ENCODE data around the gene CLDN6. TPM values are rescaled to one million over a fixed set of nuclear protein-coding genes. Genes with fewer than 3 reads are reported as not detected.
"Not testable (repeated sequence)": the region's sequence is repeated elsewhere in the genome, so short reads cannot be mapped to it uniquely, and the experiment has no call there.

The CLDN6 gene
- total RNA-seq, 1 donor from 2014 or later, result not detected

- intact Hi-C loops (cut with DNase I), result no loop called here
- Histone ChIP-seq H3K27me3 (ENCODE audit: low read depth) (no peaks in the 10 kb centered on the region), H3K4me3 (peak overlapping the region; percentile 91), H3K9me3 (no peaks in the 10 kb centered on the region), H3K4me1 (peaks cover 30% of the 10 kb centered on the region), H3K27ac (no peak overlapping the region), H3K36me3 (no peaks in the 10 kb centered on the region)
- no peak for TF ChIP-seq CTCF (IDR thresholded peaks at IDR 0.05)
- DNase-seq (no peak), ATAC-seq (no peak)
Observed at GRCh38 chr16:3057181-3058138, 39.5 kb upstream of the CLDN6 start.

DNA sequence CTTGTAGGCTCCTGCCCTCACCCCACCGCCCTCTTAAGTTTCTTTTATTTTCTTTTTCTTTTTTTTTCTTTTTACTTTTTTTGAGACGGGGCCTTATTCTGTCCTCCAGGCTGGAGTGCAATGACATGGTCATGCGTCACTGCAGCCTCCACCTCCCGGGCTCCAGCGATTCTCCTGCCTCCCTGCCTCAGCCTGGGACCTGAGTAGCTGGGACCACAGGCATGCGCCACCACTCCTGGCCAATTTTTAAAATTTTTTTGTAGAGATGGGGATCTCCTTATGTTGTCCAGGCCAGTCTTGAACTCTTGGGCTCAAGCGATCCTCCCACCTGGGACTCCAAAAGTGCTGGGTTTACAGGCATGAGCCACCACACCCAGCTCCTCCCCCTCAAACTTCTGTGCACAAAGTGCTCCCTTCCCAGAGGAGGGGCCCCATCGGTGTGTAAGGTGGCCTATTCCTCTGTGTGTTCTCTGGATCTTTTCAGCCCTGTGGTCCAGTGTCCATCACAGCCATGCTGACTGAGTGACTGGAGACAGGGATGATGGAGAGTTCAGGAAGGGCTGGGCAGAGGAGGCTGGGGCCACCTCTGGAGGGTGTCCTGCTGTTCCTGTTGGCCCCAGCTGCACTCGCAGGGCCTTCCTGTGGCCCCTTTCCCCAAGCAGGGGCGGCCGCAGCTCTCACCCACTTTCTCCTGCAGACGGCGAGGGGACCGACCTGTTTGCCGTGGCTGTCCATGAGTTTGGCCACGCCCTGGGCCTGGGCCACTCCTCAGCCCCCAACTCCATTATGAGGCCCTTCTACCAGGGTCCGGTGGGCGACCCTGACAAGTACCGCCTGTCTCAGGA lies 38.6 kb upstream of the CLDN6 start:
- H3K27ac ChIP-seq, result no peak overlapping the region
- TF ChIP-seq CTCF (IDR thresholded peaks at IDR 0.05), result no peak
- no peak for ATAC-seq
- no peaks in the 10 kb centered on the region for H3K9me3 ChIP-seq
- intact Hi-C loops (cut with DNase I), result no loop called here
- H3K27me3 ChIP-seq (ENCODE audit: low read depth), result no peaks in the 10 kb centered on the region
- H3K4me3 ChIP-seq, result no peak overlapping the region
- peaks cover 21% of the 10 kb centered on the region for H3K4me1 ChIP-seq
- no peak for DNase-seq
- no peaks in the 10 kb centered on the region for H3K36me3 ChIP-seq

GRCh38 chr16:3055734-3056115 lies 37.7 kb upstream of the CLDN6 start:
- DNase-seq; H3K4me3 ChIP-seq; ATAC-seq; H3K27me3 ChIP-seq (ENCODE audit: low read depth); intact Hi-C loops (cut with DNase I); H3K9me3 ChIP-seq; H3K36me3 ChIP-seq; H3K27ac ChIP-seq: not testable (repeated sequence)
- H3K4me1 ChIP-seq, result peaks cover 20% of the 10 kb centered on the region

DNA sequence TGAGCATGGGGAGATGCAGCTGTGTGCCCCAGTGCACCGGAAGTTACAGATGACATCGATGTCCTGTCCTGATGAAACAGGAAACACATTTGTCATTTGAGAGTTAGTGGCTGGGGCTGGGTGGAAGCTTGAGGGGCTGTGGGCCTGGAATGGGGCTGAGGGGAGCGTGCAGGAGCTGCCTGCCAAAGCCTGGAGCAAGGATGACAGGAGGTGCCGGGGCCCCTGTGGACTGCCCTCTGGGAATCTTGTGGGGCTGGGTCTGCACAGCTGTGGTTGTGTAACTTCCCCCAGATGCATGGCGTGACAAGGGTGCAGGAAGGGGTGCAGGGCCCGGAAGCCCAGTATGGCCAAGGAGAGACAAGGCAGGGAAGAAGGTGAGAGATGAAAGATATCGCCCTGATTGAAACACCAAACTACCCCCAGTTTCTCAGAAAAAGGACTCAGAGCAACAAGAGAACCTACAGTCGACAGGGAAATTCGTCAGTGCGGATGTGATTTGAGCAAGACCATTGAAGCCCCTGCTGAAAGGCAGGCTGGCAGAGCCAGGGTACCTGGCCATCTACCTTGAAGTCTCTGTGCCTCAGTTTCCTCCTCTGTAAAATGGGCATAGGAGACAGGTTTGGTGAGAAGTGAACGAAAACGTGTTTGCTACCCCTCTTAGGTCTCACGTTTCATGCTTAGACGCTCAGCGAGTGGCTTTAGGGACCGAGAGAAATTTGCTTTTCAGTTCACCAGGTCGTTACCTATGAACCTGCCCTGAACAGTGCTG lies 37.2 kb upstream of the CLDN6 start:
- intact Hi-C loops (cut with DNase I), result no loop called here
- DNase-seq (no peak), ATAC-seq (no peak)
- Histone ChIP-seq H3K27ac (no peak overlapping the region), H3K27me3 (ENCODE audit: low read depth) (peaks cover under 1% of the 10 kb centered on the region), H3K4me1 (peaks cover 18% of the 10 kb centered on the region), H3K4me3 (no peak overlapping the region), H3K9me3 (no peaks in the 10 kb centered on the region), H3K36me3 (no peaks in the 10 kb centered on the region)
- TF ChIP-seq CTCF (IDR thresholded peaks at IDR 0.05), result no peak

- intact Hi-C loops (cut with DNase I); H3K4me3 ChIP-seq; ATAC-seq; H3K9me3 ChIP-seq; H3K36me3 ChIP-seq; H3K27ac ChIP-seq; H3K4me1 ChIP-seq; DNase-seq: not testable (repeated sequence)
- H3K27me3 ChIP-seq (ENCODE audit: low read depth), result peaks cover 16% of the 10 kb centered on the region
Observed at GRCh38 chr16:3053330-3053710, 35.3 kb upstream of the CLDN6 start.

GRCh38 chr16:3052571-3053329 lies 34.8 kb upstream of the CLDN6 start:
- H3K4me3 ChIP-seq; DNase-seq; intact Hi-C loops (cut with DNase I); H3K36me3 ChIP-seq; H3K9me3 ChIP-seq; H3K4me1 ChIP-seq; H3K27ac ChIP-seq: not testable (repeated sequence)
- ATAC-seq, result peak; percentile 10 to 19
- H3K27me3 ChIP-seq (ENCODE audit: low read depth), result peaks cover 22% of the 10 kb centered on the region
